ENCODE measurements around the gene GET3. TPM values are rescaled to one million over a fixed set of nuclear protein-coding genes. Genes with fewer than 3 reads are reported as not detected.

GET3 gene
- total RNA-seq, 1 experiment from 2014 or later: 210 TPM

- no peak for DNase-seq (ENCODE audit: low read depth)
- in situ Hi-C loops (cut with HindIII; ENCODE audit: low pct_unique_long_range_greater_than_20kb, low sequenced_read_pairs): no loop called here
Measured at GRCh38 chr19:12745166-12745897, 8.0 kb downstream of the GET3 start.

- no peak for DNase-seq (ENCODE audit: low read depth)
- in situ Hi-C loops (cut with HindIII; ENCODE audit: low pct_unique_long_range_greater_than_20kb, low sequenced_read_pairs): no loop called here
Measured at GRCh38 chr19:12748489-12748888, 11.2 kb downstream of the GET3 start.

GRCh38 chr19:12749938-12750521 is 12.7 kb downstream of the GET3 start:
- DNase-seq (ENCODE audit: low read depth): no peak
- in situ Hi-C loops (cut with HindIII; ENCODE audit: low pct_unique_long_range_greater_than_20kb, low sequenced_read_pairs): no loop called here

- in situ Hi-C loops (cut with HindIII; ENCODE audit: low pct_unique_long_range_greater_than_20kb, low sequenced_read_pairs): no loop called here
- DNase-seq (ENCODE audit: low read depth): no peak
Measured at GRCh38 chr19:12750851-12751250, 13.6 kb downstream of the GET3 start.

- DNase-seq (ENCODE audit: low read depth): no peak
- in situ Hi-C loops (cut with HindIII; ENCODE audit: low pct_unique_long_range_greater_than_20kb, low sequenced_read_pairs): no loop called here
Measured at GRCh38 chr19:12751635-12752034, 14.3 kb downstream of the GET3 start, which contains the start of gene BEST2. Gene BEST2 (plus strand): TSS chr19:12751791. CDS start chr19:12752593, 802 bp downstream.

GRCh38 chr19:12752056-12752781 is 14.9 kb downstream of the GET3 start:
- in situ Hi-C loops (cut with HindIII; ENCODE audit: low pct_unique_long_range_greater_than_20kb, low sequenced_read_pairs): no loop called here

GRCh38 chr19:12754465-12755196 is 17.3 kb downstream of the GET3 start:
- in situ Hi-C loops (cut with HindIII; ENCODE audit: low pct_unique_long_range_greater_than_20kb, low sequenced_read_pairs): no loop called here
- DNase-seq (ENCODE audit: low read depth): no peak

More at GRCh38 chr19:12752056-12752781, 14.9 kb downstream of the GET3 start:
- no peak for DNase-seq (ENCODE audit: low read depth)

GRCh38 chr19:12756150-12756883 is 19.0 kb downstream of the GET3 start:
- DNase-seq (ENCODE audit: low read depth): no peak
- in situ Hi-C loops (cut with HindIII; ENCODE audit: low pct_unique_long_range_greater_than_20kb, low sequenced_read_pairs): no loop called here

- in situ Hi-C loops (cut with HindIII; ENCODE audit: low pct_unique_long_range_greater_than_20kb, low sequenced_read_pairs): no loop called here
- peak; percentile 30 for DNase-seq (ENCODE audit: low read depth)
Measured at GRCh38 chr19:12757544-12758274, 20.4 kb downstream of the GET3 start.

GRCh38 chr19:12759686-12760085 is 22.4 kb downstream of the GET3 start:
- in situ Hi-C loops (cut with HindIII; ENCODE audit: low pct_unique_long_range_greater_than_20kb, low sequenced_read_pairs): no loop called here
- DNase-seq (ENCODE audit: low read depth): no peak

- DNase-seq (ENCODE audit: low read depth): no peak
- in situ Hi-C loops (cut with HindIII; ENCODE audit: low pct_unique_long_range_greater_than_20kb, low sequenced_read_pairs): no loop called here
Measured at GRCh38 chr19:12763100-12763499, 25.8 kb downstream of the GET3 start.

GRCh38 chr19:12764698-12765097 is 27.4 kb downstream of the GET3 start:
- in situ Hi-C loops (cut with HindIII; ENCODE audit: low pct_unique_long_range_greater_than_20kb, low sequenced_read_pairs): no loop called here
- no peak for DNase-seq (ENCODE audit: low read depth)

GRCh38 chr19:12766051-12766521 is 28.8 kb downstream of the GET3 start:
- peak; percentile 88 for DNase-seq (ENCODE audit: low read depth)
- in situ Hi-C loops (cut with HindIII; ENCODE audit: low pct_unique_long_range_greater_than_20kb, low sequenced_read_pairs): no loop called here

- in situ Hi-C loops (cut with HindIII; ENCODE audit: low pct_unique_long_range_greater_than_20kb, low sequenced_read_pairs): no loop called here
- DNase-seq (ENCODE audit: low read depth): no peak
Measured at GRCh38 chr19:12767150-12767549, 29.9 kb downstream of the GET3 start.

- in situ Hi-C loops (cut with HindIII; ENCODE audit: low pct_unique_long_range_greater_than_20kb, low sequenced_read_pairs): no loop called here
Measured at GRCh38 chr19:12767666-12768065, 30.4 kb downstream of the GET3 start.

GRCh38 chr19:12769689-12770088 is 32.4 kb downstream of the GET3 start:
- no peak for DNase-seq (ENCODE audit: low read depth)
- in situ Hi-C loops (cut with HindIII; ENCODE audit: low pct_unique_long_range_greater_than_20kb, low sequenced_read_pairs): no loop called here

More at GRCh38 chr19:12767666-12768065, 30.4 kb downstream of the GET3 start:
- DNase-seq (ENCODE audit: low read depth): no peak

- in situ Hi-C loops (cut with HindIII; ENCODE audit: low pct_unique_long_range_greater_than_20kb, low sequenced_read_pairs): no loop called here
- no peak for DNase-seq (ENCODE audit: low read depth)
Measured at GRCh38 chr19:12770922-12771321, 33.6 kb downstream of the GET3 start.

Data from Caki2 (cell line).